Activated CD4-positive, alpha-beta T cell treated with anti-CD3 and anti-CD28 coated beads, Interleukin-2, amount 50 U/mL, for 24 hours (primary cell): ENCODE data around the gene MGMT.

Experiments used
- DNase-seq, 2 donors: peaks; one replicate each; pipeline ENCODE4 v3.0.0-alpha.2; 2020; ENCODE audit warnings: low read depth in 1 of 2, low spot score in 1 of 2

The MGMT gene

DNA sequence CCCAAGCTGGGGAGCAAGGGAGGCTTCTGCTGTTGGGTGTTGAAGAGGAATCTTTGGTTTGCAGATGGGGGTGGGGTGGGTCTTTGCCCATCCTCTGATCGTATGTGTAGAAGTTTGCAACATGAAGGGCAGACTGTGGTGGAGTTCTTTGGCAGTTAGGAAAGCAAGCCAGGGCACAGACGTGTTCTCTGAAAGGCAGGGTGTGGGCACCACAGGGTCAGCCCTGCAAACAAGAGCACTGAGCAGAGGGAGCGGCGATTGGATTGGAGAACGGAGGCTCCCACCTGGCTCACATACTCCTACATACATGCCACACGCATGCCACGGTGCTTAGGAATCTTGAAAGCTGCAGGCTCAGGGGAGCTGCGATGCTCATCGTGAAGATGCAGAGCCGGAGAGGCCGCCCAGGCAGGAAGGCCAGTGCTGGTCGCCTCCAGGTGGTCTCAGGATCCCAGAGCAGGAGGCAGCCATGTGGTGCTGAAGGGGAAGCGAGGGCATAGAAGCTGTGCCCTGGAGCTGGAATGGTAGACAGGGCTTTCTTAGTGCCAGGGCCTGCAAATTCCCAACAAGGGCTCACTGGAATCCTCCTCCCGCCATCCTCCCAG lies 149.0 kb downstream of the MGMT start:
- DNase-seq = no peak

DNA sequence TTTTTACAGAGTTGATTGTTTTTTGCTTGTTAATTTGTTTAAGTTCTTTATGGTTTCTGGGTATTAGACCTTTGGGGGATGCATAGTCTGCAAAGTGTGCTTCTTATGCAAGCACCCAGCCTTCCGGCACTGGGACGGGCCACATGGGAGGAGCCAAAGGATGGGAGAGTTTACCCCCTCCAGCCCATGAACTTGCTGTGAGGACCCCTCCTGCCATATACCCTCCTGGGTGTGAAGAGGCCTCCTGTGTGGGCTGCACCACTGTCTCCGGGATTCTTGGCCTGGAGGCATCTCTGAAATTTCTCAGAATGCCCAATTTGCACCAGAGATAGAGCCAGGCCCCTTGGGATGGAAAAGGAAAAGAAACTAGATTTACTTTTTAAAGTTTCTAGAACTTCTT lies 150.7 kb downstream of the MGMT start:
- no peak for DNase-seq

DNA sequence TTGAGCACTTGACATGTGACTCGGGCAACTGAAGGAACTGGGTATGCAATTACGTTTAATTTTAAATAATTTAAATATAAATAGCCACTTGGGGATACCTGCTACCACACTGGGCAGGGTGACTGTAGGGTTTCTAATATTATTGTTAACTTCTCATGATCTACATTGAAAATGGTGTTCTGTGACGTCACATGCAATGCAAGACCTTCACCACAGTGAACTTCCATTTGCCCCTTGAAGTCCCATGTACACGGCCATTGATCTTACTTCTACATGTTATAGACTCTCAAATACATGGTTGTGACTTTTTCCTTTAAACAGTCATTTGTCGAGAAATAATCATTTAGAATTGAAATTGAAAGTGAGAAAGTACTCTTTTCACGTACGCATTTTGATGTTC lies 154.0 kb downstream of the MGMT start:
- DNase-seq = no peak

DNA sequence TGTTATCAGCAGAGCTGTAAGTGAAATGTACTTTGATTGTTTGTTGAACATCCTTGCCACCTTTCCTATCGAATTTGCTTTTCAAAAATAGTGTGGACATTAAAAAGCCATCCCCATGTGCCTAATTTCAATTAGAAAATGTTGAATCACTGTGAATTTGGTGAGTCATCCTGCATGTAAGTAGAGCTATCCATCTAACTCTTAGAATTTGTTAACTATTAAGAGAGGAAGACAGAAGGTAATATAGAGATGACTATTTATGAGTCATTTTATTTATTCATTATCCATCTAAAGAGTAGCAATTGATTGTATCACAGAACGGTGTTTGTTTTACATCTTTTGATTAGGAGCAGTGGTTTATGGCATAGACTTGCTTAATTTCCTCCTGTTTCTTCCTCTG lies 154.7 kb downstream of the MGMT start:
- DNase-seq = no peak

DNA sequence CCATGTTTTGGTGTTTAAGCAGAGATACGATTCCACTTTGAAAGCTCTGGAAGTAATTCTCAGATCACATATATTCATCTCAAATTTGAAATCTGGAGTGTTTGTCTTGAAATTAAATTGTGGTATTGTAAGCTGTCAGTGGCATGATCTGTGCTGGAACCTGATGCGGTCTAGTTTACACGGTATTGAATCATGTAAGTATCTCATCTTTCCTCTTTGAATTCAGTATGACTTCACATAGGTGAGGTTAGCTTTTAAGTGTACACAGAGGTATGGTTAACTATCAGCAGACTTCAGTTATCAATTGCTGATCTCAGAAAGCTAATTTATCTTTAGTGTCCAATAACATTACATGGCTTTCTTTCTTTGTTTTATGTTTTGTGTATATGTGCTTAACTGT lies 155.2 kb downstream of the MGMT start:
- DNase-seq = no peak

DNA sequence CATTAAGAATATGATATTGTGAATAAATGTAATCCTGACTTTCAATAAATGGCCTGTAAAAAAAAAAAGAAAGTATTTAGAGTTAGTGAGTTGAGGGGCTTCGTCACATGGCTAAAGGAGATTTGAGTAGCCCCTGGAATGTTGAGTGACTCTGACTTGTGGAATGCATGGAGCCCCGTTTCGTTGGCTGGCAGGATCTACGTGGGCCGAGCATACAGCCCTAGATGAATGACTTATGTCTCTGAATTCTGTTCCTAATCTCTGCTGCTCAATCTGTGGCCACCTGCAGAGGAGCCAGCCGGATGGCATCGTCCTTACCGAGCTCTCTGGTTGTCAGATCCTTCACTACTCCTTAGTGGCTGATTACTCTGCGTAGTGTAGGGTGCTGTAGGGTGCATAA lies 155.7 kb downstream of the MGMT start:
- no peak for DNase-seq

DNA sequence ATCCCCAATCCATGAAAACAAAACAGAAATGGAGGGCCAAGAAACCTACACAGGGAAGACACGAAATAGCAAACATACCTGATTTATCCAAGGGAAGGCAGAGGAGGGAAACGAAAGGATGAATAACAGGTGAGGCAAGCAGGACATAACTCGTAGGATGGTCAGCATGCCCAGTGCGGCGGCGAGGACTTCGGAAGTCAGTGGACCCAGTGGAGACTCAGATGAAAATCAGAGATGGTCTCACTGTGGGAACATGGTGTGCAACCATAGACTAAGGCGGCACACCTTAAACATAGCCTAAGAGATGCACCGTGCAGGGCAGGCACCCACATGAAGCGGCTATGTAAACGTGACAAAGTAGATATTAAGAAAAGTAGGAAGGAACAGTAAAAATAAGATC lies 157.5 kb downstream of the MGMT start:
- no peak for DNase-seq

DNA sequence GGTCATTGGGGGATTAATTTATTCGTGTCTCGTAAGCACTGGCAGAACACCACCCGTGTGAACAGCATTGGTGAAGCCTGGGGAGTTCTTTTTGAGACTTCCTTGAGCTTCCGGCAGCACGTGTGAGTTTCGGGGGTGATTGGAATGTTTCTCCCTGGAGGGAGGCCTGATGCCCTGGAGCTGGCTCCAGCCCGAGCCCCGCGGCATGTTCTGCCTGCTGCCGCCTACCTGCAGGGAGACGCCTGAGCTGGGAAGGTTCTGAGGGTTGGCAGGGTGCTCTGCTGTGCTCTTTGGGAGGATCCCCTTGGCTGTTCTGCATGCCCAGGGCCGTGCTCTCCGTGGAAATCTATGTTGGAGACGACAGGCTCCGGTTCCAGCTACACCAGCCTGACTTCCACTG lies 159.3 kb downstream of the MGMT start:
- no peak for DNase-seq

DNA sequence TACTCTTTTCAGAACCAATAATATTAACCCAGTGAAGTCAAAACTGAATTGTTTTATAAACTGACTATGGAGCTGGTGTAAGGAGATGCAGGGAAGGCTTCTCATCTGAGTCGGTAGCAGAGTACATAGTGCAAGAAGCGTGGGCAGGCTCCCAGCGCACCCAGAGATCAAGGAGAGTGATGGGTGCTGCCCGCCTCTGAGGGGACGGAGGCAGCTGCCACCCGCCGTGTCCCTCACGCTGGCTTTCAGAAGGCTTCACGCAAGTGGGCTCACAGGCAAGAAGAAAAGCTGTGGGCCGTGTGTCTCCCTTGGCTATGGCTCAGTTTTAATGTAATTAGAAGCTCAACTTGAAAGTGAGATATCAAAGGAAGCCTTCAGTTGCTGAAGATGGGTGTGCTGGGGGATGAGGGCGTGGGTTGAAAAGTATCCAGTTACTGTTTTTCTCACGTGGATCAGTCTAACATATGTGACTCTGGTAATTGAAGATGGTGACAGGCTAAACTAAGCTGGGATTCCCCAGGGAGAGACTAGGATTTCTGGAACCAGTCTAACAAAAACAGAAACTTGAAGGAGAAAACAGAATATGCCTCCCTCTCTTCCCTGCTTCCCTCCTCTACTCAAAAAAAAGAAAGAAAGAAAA lies 159.9 kb downstream of the MGMT start:
- DNase-seq = no peak

DNA sequence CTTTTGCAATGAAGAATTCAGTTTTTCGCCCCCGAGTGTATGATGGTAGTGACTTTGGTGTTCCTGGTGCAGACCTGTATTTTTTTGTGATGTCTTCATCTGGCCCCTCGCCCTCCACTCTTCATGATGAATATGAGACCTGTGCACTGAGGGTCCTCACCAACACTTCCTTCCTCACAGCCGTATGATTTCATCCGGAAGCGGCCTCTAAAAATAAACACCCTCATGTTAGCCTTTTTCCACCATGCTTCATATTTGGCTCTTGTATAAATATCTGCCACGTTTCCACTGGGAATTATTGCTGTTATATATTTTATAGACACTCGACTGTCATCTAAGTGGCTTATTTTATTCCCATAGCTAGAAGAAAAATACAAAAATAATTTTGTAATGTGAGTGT lies 160.4 kb downstream of the MGMT start:
- DNase-seq = no peak

DNA sequence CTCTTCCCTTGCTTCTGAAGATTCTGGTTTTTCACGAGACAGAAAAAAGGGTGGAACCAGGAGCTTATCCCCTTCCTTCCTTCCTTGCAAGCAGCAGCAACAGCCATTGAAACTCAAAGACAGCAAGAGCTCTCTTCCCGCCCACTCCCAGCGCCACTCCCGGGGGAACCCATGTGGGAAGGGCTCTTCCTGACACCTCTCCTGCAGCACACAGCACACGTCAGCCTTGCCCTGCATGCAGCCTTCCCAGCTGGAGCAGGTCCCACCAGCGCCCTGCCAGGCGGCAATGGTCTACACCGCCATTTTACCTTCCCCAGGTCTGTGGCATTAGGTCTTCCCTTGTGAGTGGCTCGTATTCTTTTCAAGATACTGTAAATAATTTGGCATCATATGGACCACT lies 161.8 kb downstream of the MGMT start:
- no peak for DNase-seq

DNA sequence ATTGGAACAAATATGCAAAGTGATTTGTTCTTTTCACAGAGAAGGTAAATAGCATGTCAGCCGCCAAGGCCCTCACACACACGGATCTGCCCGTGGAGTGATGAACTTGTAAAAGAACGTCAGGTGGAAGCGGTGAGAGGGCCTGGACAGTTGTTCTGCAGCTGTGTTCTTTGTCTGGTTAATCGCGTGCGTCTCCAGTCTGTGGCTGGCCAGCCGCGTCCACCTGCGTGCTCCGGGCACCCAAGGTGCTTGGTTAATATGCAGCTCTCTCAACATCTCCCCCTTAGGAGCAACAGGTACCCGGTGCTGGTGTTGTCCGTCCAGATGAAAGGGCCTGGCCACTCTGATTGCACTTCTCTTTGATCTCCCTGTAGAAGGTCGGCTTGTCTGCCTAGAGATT lies 162.9 kb downstream of the MGMT start:
- no peak for DNase-seq

DNA sequence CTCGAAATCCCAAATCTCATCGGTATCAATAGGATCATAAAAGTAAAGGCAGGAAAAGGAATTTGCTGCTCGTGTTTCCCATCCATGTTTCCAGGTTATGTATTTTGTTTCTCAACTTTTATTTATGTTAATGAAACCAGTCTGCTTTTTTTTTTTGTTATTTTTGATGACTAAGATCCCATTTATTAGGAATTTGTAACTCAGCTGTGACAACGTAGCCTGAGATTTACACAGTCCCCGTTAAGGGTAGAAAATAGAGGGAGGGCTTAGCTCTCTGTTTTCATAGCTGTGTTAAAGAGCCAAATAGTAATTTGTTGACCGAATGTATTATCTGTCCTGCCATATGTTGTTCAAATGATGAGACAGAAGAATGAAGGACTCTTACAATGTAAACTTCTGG lies 164.0 kb downstream of the MGMT start:
- DNase-seq = no peak

DNA sequence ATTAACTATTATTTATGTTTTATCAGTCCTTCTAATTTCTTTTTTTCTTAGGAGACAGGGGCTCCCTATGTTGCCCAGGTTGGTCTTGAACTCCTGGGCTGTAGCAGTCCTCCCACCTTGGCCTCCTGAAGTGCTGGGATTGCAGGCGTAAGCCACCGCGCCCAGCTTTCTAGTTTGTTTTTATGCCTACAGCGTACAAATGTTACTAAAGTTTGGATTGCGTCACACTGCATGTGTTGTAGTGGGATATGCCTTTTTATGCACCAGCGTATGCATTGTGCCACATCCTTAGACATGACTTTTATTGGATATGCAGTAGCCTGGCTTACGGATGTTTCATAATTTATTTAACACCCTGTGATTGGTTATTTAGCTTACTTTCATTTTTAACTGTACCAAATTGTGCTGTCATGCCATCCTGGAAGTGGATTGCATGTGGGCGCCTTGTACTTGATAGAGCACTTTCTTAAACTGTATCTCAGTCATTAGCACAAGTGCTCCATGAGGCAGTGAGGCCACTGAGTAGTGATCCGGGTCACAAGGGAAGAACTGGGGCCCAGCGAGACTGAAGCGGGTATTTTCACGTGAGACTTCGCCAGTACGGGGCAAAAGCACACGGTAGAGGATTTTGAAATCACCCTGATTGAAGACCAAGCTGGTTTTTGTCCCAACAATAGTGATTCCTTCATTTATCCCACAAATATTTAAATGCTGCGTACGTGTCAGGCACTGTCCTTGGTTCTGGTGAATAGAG lies 165.0 kb downstream of the MGMT start:
- DNase-seq = no peak

DNA sequence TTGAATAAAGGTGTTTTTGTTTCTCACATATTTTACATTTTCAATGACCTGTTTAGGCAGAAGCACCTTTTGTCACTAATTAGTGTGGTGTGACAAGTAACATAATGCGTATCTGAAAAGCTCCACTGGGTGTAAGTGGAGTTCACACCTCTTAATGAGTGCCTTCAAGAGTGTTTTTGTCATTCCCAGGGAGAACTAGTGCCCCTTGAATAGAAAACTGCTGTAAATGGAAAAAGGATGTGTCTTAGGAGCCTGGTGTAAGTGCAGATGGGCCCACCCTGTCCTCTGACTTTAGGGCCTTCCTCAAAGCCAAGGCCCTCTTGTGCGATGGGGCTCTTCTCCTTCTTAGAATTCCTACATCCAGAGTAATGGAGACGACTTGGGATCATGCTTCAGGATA lies 170.0 kb downstream of the MGMT start:
- no peak for DNase-seq

DNA sequence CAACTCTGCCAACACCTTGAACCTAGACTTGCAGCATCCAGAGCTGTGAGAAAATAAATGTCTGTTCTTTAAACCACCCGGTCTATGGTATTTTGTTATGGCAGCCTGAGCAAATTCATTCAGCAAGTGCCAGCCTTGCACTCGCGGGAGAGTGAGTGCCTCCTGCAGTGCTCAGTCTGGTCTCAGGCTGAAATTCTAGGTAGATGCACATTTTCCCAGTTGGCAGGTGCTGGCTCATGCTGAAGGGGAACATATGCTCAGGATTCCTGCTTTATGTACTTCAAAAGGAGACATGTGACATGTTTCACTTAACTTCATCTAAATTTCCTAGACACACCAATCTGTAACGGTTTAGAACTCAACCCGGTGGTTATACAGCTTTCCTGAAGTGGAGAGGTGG lies 170.8 kb downstream of the MGMT start:
- DNase-seq = no peak

DNA sequence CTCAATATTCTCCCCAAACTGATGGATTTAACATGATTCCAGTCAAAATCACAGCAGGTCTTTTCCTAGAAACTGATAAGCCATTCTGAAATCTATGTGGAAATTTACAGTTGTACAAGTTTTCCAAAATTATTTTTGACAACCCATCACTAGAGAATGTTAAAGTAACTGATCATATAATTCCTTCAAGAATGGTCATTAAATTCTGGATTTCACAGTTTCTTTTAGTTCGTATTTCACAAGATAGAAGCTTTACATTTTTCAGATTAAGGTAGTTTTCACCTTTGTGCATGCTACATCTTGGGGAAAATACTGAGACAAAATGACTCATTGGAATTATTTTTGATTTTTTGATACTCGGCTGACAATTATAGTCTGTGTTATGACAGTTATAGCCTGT lies 174.3 kb downstream of the MGMT start:
- DNase-seq = no peak

DNA sequence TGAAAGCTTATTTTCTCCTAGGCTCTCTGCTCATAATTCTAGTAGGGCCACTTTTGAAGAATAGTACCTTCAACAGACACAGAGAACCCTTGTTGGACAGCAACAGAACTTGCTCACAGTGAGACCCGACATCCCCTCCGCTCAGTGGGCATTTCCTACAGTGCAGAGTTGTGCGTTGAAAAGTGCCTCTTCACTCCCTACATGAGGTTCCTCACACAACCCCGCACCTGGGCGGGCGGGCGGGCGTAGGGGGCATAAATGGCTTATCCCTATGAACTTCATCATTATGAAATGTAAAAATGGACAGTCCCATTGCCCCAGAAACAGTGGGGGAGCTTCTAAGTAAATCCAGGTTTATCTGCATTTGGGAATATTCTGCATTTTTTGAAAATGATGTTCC lies 174.9 kb downstream of the MGMT start:
- no peak for DNase-seq

DNA sequence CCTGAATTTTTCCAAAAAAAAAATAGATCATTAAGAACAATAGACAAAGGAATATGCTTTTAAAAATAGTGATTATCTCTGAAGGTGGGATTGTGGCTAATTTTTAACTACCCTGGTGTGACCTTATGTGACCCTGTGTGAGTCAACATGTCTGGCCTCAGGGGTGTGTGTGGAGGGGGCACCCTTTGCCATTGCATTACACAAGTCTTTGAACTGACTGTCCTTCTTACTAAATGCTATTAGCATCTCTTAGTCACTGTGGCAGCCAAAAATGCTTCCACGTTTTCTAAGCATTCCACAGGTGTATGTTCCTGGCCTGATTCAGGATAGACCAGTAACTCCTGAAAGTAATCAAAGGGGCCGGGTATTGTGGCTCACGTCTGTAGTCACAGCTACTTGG lies 175.4 kb downstream of the MGMT start:
- no peak for DNase-seq

DNA sequence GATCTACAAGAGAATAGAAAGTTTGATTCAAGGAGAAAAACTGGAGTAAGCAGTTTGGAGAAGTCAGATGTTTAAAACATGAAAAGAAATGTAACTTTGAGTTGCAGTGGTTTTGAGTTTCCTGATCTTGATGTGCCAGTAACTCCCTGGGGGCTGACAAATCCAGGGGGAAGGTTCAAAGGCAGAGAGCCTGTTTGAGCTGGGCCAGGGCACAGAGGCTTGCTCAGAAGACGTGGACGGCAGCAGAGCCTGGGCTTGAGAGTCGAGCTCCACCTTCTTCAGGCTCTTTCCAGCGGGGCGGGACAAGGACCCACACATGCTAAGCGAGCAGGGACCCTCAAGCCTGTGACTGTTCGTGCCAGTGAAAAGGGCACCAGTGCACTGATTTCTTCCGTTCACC lies 176.2 kb downstream of the MGMT start:
- DNase-seq = no peak

DNA sequence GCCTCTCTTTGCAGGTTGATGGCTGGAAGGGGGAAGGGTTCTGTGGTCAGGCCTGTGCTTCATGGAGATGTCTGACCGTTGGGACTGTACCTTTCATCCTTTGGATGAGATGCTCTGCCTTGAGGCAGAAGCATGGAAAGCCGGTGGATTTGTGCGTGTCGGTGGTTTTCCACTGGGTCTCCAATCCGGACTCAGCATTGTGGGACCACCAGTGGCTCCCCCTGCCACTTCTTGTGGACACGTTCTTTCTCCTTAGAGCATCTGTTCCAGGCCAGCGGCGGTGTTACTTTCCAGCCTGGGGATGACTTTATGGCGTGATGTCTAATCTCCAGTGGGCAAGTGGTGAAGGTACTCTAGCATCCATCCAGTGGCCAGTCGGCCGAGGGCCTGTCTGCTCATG lies 178.4 kb downstream of the MGMT start:
- no peak for DNase-seq

DNA sequence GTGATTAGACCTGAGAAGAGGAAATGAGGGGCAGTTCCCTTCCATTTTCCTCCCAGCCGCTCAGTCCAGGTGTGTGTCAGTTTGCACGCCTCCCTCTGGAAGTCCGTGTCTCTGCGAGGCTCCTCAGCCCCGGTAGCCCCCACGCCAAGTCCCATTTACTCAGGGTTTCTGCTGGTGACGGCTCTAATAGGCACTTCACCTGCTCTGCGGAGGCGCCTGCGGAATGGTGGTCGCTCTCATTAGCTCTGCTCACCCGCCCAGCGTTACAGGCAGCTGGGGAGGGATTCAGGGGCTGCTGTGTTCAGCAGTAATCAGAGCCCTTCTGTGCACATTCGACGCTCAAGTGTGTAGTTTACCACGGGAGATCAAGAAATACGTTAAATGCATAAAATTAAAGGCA lies 179.9 kb downstream of the MGMT start:
- DNase-seq = no peak

DNA sequence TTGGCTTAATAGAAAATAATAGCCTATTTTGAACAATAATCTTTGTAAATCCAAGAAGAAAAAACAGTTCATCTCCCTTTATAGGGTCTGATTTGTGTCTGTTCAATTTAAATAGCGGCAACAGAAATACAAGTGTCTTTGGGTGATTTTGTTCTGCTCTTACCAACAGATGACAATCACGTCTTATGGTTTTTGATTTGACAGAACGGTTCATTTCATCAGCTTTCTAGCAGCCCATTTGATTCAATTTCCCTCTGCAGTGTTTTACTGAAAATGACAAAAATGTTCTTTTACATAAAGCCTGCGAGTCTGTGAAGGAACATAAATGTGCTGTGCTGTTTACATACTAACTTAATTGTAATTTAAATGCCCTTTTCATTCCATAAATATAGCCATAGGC lies 180.5 kb downstream of the MGMT start:
- no peak for DNase-seq
